K562 (cell line): Measurements from ENCODE around the gene PPP2R5A. TPM values are rescaled to one million over a fixed set of nuclear protein-coding genes. Genes with fewer than 3 reads are reported as not detected.

ENCODE experiments used
- ATAC-seq: fragments of 200-7000 bp; cut with Tn5 transposase; 3 replicates; pipeline ENCODE4 v1.9.1; 2020; ENCODE audit warnings: moderate library complexity
- BruUV-seq: library from RNA; stranded (reverse); fragments of 400-500 nt; replicated peaks from 2 replicates; lab custom pipeline; 2021; lab: Mats Ljungman, UMichigan
- CTCF ChIA-PET: fragments of 300-600 bp; formaldehyde crosslinking; extraction: SDS; loops from one replicate; lab custom pipeline; 2021; ENCODE audit warnings: low intra/inter-chr PET ratio; lab: Yijun Ruan, JAX
- POLR2A ChIA-PET: fragments of 300-600, 350-650 bp; sonication (Branson Sonifier 250); formaldehyde crosslinking; extraction: SDS; loops from one replicate; lab custom pipeline; 2021; ENCODE audit warnings: antibody characterized with exemption, inconsistent platforms; lab: Yijun Ruan, JAX
- DNase-seq, 4 experiments: peaks; one replicate each; pipeline versions ENCODE4 v3.0.0 to v3.0.0-alpha.2; 2011 to 2018; ENCODE audit warnings: low spot score in 3 of 4, mixed read lengths in 3 of 4; ENCODE audit errors: extremely low read depth in 1 of 4
- FAIRE-seq: peaks from 2 replicates; lab custom pipeline; 2011; peaks lifted over from hg19 to GRCh38; lab: Jason Lieb, UNC
- H2AFZ ChIP-seq: 2 replicates; pipeline ENCODE4 v1.6.0; 2011; ENCODE audit warnings: low read depth, low read length, control low read depth, inconsistent platforms
- H3K27ac ChIP-seq: fragments of 200-600 bp; 3 replicates; pipeline ENCODE4 v1.8.0; 2011; ENCODE audit warnings: low read depth, mild to moderate bottlenecking, control low read depth, inconsistent platforms, low read length, moderate library complexity, mixed read lengths; ENCODE audit errors: extremely low read depth
- H3K27me3 ChIP-seq, 2 experiments: fragments of 300-600 bp in 1 of 2; 2 replicates in 1 of 2; 3 replicates in 1 of 2; pipeline versions ENCODE4 v1.6.0 to v1.8.0; 2011; ENCODE audit warnings: inconsistent platforms in 2 of 2, low read length in 2 of 2, mild to moderate bottlenecking in 1 of 2, mixed read lengths in 1 of 2, moderate library complexity in 1 of 2; ENCODE audit not compliant: control insufficient read depth in 2 of 2, insufficient read depth in 2 of 2
- H3K36me3 ChIP-seq: fragments of 300-600 bp; 3 replicates; pipeline ENCODE4 v1.8.0; 2011; ENCODE audit warnings: mild to moderate bottlenecking, low read length, inconsistent platforms; ENCODE audit not compliant: control insufficient read depth, insufficient read depth
- H3K4me1 ChIP-seq, 2 experiments: fragments of 200-600 bp in 1 of 2; replicated peaks in 1 of 2; 2 replicates in 1 of 2; 3 replicates in 1 of 2; pipeline versions ENCODE4 v1.5.1 to v1.8.0; 2011; ENCODE audit warnings: inconsistent platforms in 2 of 2, low read length in 2 of 2, mild to moderate bottlenecking in 1 of 2, mixed read lengths in 1 of 2, moderate library complexity in 1 of 2; ENCODE audit not compliant: control insufficient read depth in 2 of 2, insufficient read depth in 2 of 2
- H3K4me2 ChIP-seq: 2 replicates; pipeline ENCODE4 v1.6.1; 2011; ENCODE audit warnings: low read length, control low read depth, inconsistent platforms, mixed read lengths; ENCODE audit not compliant: insufficient read depth
- H3K4me3 ChIP-seq: fragments of 200-600 bp; sonication (generic), shearing (Covaris generic); 2 replicates; pipeline ENCODE4 v1.5.1; 2016; ENCODE audit warnings: control low read depth, inconsistent platforms
- H3K79me2 ChIP-seq: fragments of 200-600 bp; 3 replicates; pipeline ENCODE4 v1.8.0; 2011; ENCODE audit warnings: low read length, inconsistent platforms; ENCODE audit not compliant: control insufficient read depth, insufficient read depth
- H3K9ac ChIP-seq, 2 experiments: 2 replicates each; pipeline versions ENCODE4 v1.6.0 to v1.6.1; 2011; ENCODE audit warnings: low read depth in 2 of 2, low read length in 2 of 2, control low read depth in 1 of 2, inconsistent platforms in 1 of 2, mild to moderate bottlenecking in 1 of 2, mixed read lengths in 1 of 2; ENCODE audit not compliant: insufficient read depth in 1 of 2
- H3K9me1 ChIP-seq: one replicate; pipeline ENCODE4 v1.6.0; 2011; ENCODE audit warnings: inconsistent platforms, mild to moderate bottlenecking, low read length, moderate library complexity; ENCODE audit not compliant: control insufficient read depth, insufficient read depth
- H3K9me3 ChIP-seq: replicated peaks from 2 replicates; pipeline ENCODE4 v1.5.1; 2011; ENCODE audit warnings: low read depth, low read length, inconsistent platforms; ENCODE audit not compliant: control insufficient read depth, insufficient read depth
- H4K20me1 ChIP-seq: replicated peaks from 2 replicates; pipeline ENCODE4 v1.6.1; 2011; ENCODE audit warnings: low read length, inconsistent platforms, mixed read lengths; ENCODE audit not compliant: control insufficient read depth, insufficient read depth
- ARID3B ChIP-seq: fragments of 250-450 bp; sonication (Bioruptor Pico); IDR thresholded peaks from 2 replicates; pipeline ENCODE4 v1.4.0; 2020; ENCODE audit warnings: borderline replicate concordance
- BRF1 ChIP-seq: IDR thresholded peaks from 3 replicates; pipeline ENCODE4 v1.6.1; 2011; ENCODE audit warnings: borderline replicate concordance, mild to moderate bottlenecking; ENCODE audit not compliant: insufficient read length; ENCODE audit errors: extremely low read depth
- CBX8 ChIP-seq: fragments of 200-600 bp; sonication (generic); IDR thresholded peaks from 2 replicates; pipeline ENCODE4 v1.6.1; 2012; ENCODE audit warnings: borderline replicate concordance, mixed run types, low read depth, mild to moderate bottlenecking, moderate library complexity, mixed read lengths, low read length, control low read depth, inconsistent platforms; ENCODE audit not compliant: poor library complexity, severe bottlenecking; ENCODE audit errors: extremely low read depth
- CEBPG ChIP-seq, 3 experiments: fragments of 200-800 bp in 1 of 3; sonication (Bioruptor generic) in 1 of 3; sonication (generic) in 1 of 3; formaldehyde crosslinking in 1 of 3; IDR thresholded peaks in 2 of 3; conservative IDR thresholded peaks in 1 of 3; 2 replicates each; pipeline versions ENCODE4 v1.6.1 to v1.8.0; 2016 to 2022; ENCODE audit warnings: missing compliant biosample characterization in 2 of 3, missing genetic modification characterization in 2 of 3, mild to moderate bottlenecking in 1 of 3, missing genetic modification reagents in 1 of 3
- CREB1 ChIP-seq, 2 experiments: sonication (generic) in 1 of 2; formaldehyde crosslinking in 1 of 2; IDR thresholded peaks; 2 replicates each; pipeline versions ENCODE4 v1.6.1 to v1.8.0; 2012 to 2022; ENCODE audit warnings: inconsistent platforms in 1 of 2, mild to moderate bottlenecking in 1 of 2, missing genetic modification reagents in 1 of 2, moderate library complexity in 1 of 2
- CTCFL ChIP-seq: IDR thresholded peaks from 2 replicates; pipeline ENCODE4 v1.6.1; 2011; ENCODE audit warnings: borderline replicate concordance, low read depth, mild to moderate bottlenecking, moderate library complexity, low read length; ENCODE audit not compliant: insufficient read depth, poor library complexity, severe bottlenecking
- ETS2 ChIP-seq: IDR thresholded peaks from 2 replicates; pipeline ENCODE4 v1.6.1; 2016; ENCODE audit warnings: borderline replicate concordance, missing genetic modification characterization, mild to moderate bottlenecking, moderate library complexity, missing compliant biosample characterization; ENCODE audit not compliant: poor library complexity, severe bottlenecking
- KLF6 ChIP-seq: fragments of 250-450 bp; sonication (Bioruptor Pico); IDR thresholded peaks from 2 replicates; pipeline ENCODE4 v1.4.0; 2020; ENCODE audit warnings: mild to moderate bottlenecking, moderate library complexity, borderline replicate concordance
- MAFK ChIP-seq: IDR thresholded peaks from 2 replicates; pipeline ENCODE4 v1.6.1; 2011; ENCODE audit warnings: low read length, improper control_type of control experiment
- SREBF1 ChIP-seq: fragments of 150-350 bp; IDR thresholded peaks from 2 replicates; pipeline ENCODE4 v1.6.1; 2014; ENCODE audit warnings: antibody characterized with exemption, low read depth, low read length, borderline replicate concordance
- SRF ChIP-seq, 2 experiments: fragments of 250-450, 450-650 bp in 1 of 2; sonication (Bioruptor Pico) in 1 of 2; sonication (generic) in 1 of 2; formaldehyde crosslinking; IDR thresholded peaks; 2 replicates each; pipeline versions ENCODE4 v1.5.0 to v1.5.1; 2020 to 2022; ENCODE audit warnings: mild to moderate bottlenecking in 1 of 2, missing genetic modification reagents in 1 of 2
- SUPT5H ChIP-seq: fragments of 450-650 bp; IDR thresholded peaks from 2 replicates; pipeline ENCODE4 v1.6.1; 2016
- TAL1 ChIP-seq: fragments of 450-650 bp; IDR thresholded peaks from 2 replicates; pipeline ENCODE4 v1.6.1; 2016; ENCODE audit warnings: mild to moderate bottlenecking
- TEAD4 ChIP-seq, 2 experiments: sonication (generic) in 1 of 2; formaldehyde crosslinking in 1 of 2; IDR thresholded peaks; 2 replicates each; pipeline versions ENCODE4 v1.6.1 to v1.8.0; 2012 to 2022; ENCODE audit warnings: borderline replicate concordance in 1 of 2, inconsistent platforms in 1 of 2, low read length in 1 of 2, mild to moderate bottlenecking in 1 of 2, missing genetic modification reagents in 1 of 2
- ZNF165 ChIP-seq: fragments of 250-450 bp; sonication (Bioruptor Pico); IDR thresholded peaks from 2 replicates; pipeline ENCODE4 v1.4.0; 2020; ENCODE audit warnings: borderline replicate concordance
- ZNF444 ChIP-seq: fragments of 250-450 bp; sonication (Bioruptor Pico); IDR thresholded peaks from 2 replicates; pipeline ENCODE4 v1.4.0; 2020; ENCODE audit warnings: mild to moderate bottlenecking, moderate library complexity
- WGBS: fragments of 100-300 bp; shearing (Covaris generic); methylation state at CpG from one replicate; pipeline ENCODE4 v1.1.6; 2016; ENCODE audit warnings: low coverage, mixed read lengths; ENCODE audit not compliant: insufficient coverage; ENCODE audit errors: missing lambda C conversion rate; 5-methylcytosine and 5-hydroxymethylcytosine counted together
- in situ Hi-C: fragments of 300-500 bp; cut with MboI; formaldehyde crosslinking; loops from 4 replicates; pipeline ENCODE4 v1.15.0; 2018; ENCODE audit warnings: inconsistent platforms, mixed read lengths
- intact Hi-C: fragments of 100-400 bp; cut with micrococcal nuclease; formaldehyde crosslinking; loops from 2 replicates; pipeline ENCODE4 v1.14.2; 2022
- polyA plus RNA-seq, 8 experiments: library from polyadenylated mRNA; depleted of rRNA in 4 of 8; stranded (reverse) in 5 of 8; unstranded in 3 of 8; fragments of >200 nt; fragmentation: Nextera tagmentation in 2 of 8; fragmentation: Illumina TruSeq in 1 of 8; extraction: Ambion mirVana in 2 of 8; extraction: Trizol in 1 of 8; gene quantifications; 2 replicates each; pipeline versions ENCODE4 v1.2.1 to v1.2.3, GENCODE V29; 2011 to 2014; ENCODE audit warnings: inconsistent platforms in 1 of 8, missing spikeins in 1 of 8
- total RNA-seq, 7 experiments: library from RNA; depleted of rRNA in 6 of 7; stranded (reverse); fragments of >200 nt in 6 of 7; fragmentation: Illumina TruSeq in 2 of 7; extraction: Trizol in 2 of 7; gene quantifications; 2 replicates each; pipeline versions ENCODE4 v1.2.1 to v1.2.3, GENCODE V29; 2011 to 2021; ENCODE audit warnings: low replicate concordance in 1 of 7

PPP2R5A gene
- total and polyA plus RNA-seq, 9 of the 15 experiments (the other 6 are each of a cell fraction or from before 2014, with no cell fraction given), result 26.9 to 106 (median 64.3) TPM

- BruUV-seq, result no TSS peak
- ChIA-PET POLR2A (interaction anchor here (1.3 to 2.4 kb wide), 2 partner anchors 10 to 16 kb away, joined by 6 to 9 read pairs; no protein-coding TSS in a partner anchor), CTCF (interaction anchor here (0.5 to 0.9 kb wide), 3 partner anchors 13 to 305 kb away, joined by 3 read pairs; no protein-coding TSS in a partner anchor)
- H2AFZ ChIP-seq, result no peak overlapping the region
- 85% methylated on average over 2 of the region's 2 CpGs for WGBS
- H4K20me1 ChIP-seq, result no peaks in the 10 kb centered on the region
- no peak overlapping the region for H3K4me3 ChIP-seq
- FAIRE-seq, result no peak
- H3K79me2 ChIP-seq, result no peaks in the 10 kb centered on the region
- peak; percentile 27 for ATAC-seq
- H3K9me1 ChIP-seq, result no peaks in the 10 kb centered on the region
- H3K9me3 ChIP-seq, result peaks cover 3% of the 10 kb centered on the region; the same call in 1 of the 2 replicates
- no peaks in the 10 kb centered on the region for H3K4me1 ChIP-seq
- intact Hi-C loops (loop anchor here (2.0 to 5.0 kb wide), 3 partner anchors 90 to 685 kb away; no protein-coding TSS in a partner anchor), in situ Hi-C loops (loop anchor here (25.0 kb wide), 1 partner anchor 680 kb away; the partner anchor contains the start of gene NEK2)
- H3K27me3 ChIP-seq, result no peaks in the 10 kb centered on the region
- no peak overlapping the region for H3K27ac ChIP-seq
- H3K9ac ChIP-seq, result no peak overlapping the region
- no peak for DNase-seq
- peaks cover 51% of the 10 kb centered on the region for H3K36me3 ChIP-seq
- H3K4me2 ChIP-seq, result no peak overlapping the region
- TF ChIP-seq ZNF444 (CRISPR knock-in tag), result no peak
- no peak for TF ChIP-seq CTCFL
- no peak for TF ChIP-seq CEBPG (CRISPR knock-in tag; IDR thresholded peaks at IDR 0.05)
- TF ChIP-seq CEBPG (tag; conservative IDR thresholded peaks at IDR 0.05 in 1 of 2, IDR thresholded peaks at IDR 0.05 in 1 of 2), result no peak
- TF ChIP-seq CBX8, result no peak
- TF ChIP-seq SREBF1, result no peak
- TF ChIP-seq MAFK, result no peak
- TF ChIP-seq TAL1, result no peak
- no peak for TF ChIP-seq BRF1
- no peak for TF ChIP-seq ZNF165 (CRISPR knock-in tag)
- no peak for TF ChIP-seq TEAD4 (IDR thresholded peaks at IDR 0.05; ENCODE audit: low read length)
- no peak for TF ChIP-seq TEAD4 (CRISPR knock-in tag; IDR thresholded peaks at IDR 0.05; ENCODE audit: borderline replicate concordance)
- 0 out of 2 replicates have a peak, but pooled peaks have one; percentile 14 for TF ChIP-seq CREB1 (IDR thresholded peaks at IDR 0.05)
- TF ChIP-seq CREB1 (CRISPR knock-in tag; IDR thresholded peaks at IDR 0.05), result no peak
- no peak for TF ChIP-seq SRF (CRISPR knock-in tag; IDR thresholded peaks at IDR 0.05)
- no peak for TF ChIP-seq ARID3B
- no peak for TF ChIP-seq ETS2 (tag)
- TF ChIP-seq SUPT5H, result no peak
- no peak for TF ChIP-seq KLF6
Measured at GRCh38 chr1:212367474-212368072, 82.4 kb downstream of the PPP2R5A start.
